Stomach (tissue), 4 donors: ENCODE measurements around the gene GMDS.

Experiments used
- POLR2A ChIP-seq, 4 donors: fragments of 450-650 bp; IDR thresholded peaks; one replicate each; pipeline ENCODE4 v1.6.1; 2016; ENCODE audit warnings: antibody characterized with exemption in 4 of 4, control low read depth in 2 of 4, mild to moderate bottlenecking in 1 of 4, moderate library complexity in 1 of 4
- POLR2AphosphoS5 ChIP-seq, 3 donors: sonication (generic); formaldehyde crosslinking; IDR thresholded peaks; one replicate each; pipeline ENCODE4 v1.6.1; 2016; ENCODE audit warnings: antibody characterized with exemption in 3 of 3
- TF ChIP-seq, protein P1 (sequence below), 7 experiments: fragments of 450-650 bp in 4 of 7; fragments of 200-600 bp in 3 of 7; sonication (generic) in 3 of 7; IDR thresholded peaks; one replicate each; pipeline ENCODE4 v1.5.1; 2016 to 2019; ENCODE audit warnings: antibody characterized with exemption in 7 of 7, control low read depth in 2 of 7, mild to moderate bottlenecking in 1 of 7

DNA sequence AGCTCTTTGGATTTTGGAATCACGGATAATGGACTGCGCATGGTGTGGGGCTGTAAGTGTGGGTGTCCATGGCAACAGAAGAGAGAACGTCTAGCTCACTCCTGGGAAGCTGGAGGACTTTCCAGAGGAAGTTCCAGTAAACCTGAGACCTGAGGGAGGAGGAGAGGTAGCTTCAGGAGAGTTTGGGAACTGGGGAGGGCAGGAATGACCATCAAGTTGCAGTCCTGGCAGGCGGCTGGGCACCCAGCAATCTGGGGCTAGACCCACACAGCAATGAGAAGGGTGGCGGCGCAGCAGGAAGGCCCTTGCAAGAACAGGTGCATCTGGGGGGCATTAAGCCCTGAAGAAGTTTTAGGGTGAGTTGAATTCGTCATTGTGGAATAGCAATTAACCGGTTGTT, 539.8 kb downstream of the GMDS start:
- TF ChIP-seq, protein P1, sequence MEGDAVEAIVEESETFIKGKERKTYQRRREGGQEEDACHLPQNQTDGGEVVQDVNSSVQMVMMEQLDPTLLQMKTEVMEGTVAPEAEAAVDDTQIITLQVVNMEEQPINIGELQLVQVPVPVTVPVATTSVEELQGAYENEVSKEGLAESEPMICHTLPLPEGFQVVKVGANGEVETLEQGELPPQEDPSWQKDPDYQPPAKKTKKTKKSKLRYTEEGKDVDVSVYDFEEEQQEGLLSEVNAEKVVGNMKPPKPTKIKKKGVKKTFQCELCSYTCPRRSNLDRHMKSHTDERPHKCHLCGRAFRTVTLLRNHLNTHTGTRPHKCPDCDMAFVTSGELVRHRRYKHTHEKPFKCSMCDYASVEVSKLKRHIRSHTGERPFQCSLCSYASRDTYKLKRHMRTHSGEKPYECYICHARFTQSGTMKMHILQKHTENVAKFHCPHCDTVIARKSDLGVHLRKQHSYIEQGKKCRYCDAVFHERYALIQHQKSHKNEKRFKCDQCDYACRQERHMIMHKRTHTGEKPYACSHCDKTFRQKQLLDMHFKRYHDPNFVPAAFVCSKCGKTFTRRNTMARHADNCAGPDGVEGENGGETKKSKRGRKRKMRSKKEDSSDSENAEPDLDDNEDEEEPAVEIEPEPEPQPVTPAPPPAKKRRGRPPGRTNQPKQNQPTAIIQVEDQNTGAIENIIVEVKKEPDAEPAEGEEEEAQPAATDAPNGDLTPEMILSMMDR (IDR thresholded peaks at IDR 0.05): no peak
- TF ChIP-seq POLR2AphosphoS5 (IDR thresholded peaks at IDR 0.05) (no peak), POLR2A (IDR thresholded peaks at IDR 0.05) (no peak)
